GM19455 (cell line): ENCODE measurements around the gene NKTR.

Source experiments
- ATAC-seq: cut with Tn5 transposase; IDR thresholded peaks from one replicate; pipeline ENCODE4 v1.9.1; 2021; ENCODE audit not compliant: unreplicated experiment

NKTR gene

DNA sequence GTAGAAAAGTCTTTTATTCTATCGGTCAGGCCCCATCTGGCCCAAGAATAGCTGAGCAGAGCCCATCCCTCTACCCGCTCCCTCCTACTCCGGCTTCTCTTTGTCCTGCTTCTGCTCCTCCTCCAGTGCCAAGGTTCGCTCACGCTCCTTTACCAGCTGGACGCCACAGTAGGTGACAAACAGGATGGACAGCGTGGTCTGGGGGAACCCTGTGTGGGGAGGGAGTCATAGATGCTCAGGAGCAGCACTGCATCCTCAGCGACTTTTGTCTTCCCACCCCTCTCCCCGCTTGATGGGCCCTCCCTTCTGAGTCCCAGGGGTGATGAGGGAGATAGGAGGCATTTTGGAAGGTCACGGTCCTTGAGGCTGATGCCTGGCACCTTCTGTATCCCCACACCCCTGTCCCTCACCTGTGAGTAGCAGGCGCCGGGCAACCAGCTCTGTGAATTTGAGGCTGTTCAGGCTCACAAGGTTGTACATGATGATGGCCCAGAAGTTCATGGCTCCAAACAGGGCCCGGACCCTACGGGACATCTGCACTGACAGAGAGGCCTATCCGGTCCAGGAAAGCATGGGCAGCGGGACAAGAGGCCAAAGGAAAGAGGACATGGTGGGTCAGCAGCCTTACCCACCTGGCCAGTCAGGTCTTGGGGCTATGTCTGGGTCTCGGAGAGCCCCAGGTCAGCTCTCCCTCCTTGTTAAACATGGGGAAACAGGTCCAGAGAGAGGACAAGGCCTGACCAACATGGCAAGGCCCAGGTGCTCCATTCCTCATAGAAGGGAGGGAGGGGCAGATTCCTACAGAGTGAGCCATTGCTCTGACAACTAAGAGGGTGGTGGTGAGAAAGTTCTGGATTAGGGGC is 92.4 kb downstream of the NKTR start:
- no peak for ATAC-seq

DNA sequence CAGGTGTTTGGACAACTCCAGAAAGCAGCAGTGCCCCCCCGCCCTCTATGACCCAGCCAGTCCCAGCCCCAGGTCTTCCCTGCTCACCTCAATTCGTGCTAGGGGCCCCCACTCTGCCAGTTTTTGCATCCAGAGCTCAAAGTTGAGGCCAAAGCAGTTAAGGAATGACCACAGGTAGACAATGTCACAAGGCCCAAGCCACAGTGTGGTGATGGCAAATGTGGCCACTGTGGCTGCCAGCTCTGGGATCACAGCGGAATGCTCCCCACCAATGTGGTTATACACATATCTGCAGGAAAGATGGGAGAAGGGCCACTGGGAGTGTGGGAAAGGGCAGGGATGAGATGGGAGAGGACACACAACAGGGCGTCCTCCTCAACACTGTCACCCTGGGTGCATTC is 93.0 kb downstream of the NKTR start:
- ATAC-seq, result no peak

DNA sequence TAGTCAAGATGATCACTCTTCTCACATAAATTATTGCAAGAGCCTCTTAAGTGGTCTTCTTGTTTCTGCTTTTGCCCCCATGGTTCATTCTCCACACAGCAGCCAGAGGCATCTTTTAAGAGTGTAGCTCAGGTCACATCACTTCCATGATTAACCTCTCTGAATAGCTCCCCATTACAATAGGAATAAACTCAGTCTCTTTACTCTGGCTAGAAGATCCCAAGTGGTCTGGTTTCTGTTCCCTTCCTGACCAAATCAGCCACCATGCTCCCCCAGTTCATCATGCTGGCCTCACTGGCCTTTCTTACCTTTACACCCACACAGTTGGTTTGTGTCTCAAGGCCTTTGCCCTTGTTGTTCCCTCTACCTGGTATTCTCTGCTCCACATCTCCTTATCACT is 93.9 kb downstream of the NKTR start:
- no peak for ATAC-seq

DNA sequence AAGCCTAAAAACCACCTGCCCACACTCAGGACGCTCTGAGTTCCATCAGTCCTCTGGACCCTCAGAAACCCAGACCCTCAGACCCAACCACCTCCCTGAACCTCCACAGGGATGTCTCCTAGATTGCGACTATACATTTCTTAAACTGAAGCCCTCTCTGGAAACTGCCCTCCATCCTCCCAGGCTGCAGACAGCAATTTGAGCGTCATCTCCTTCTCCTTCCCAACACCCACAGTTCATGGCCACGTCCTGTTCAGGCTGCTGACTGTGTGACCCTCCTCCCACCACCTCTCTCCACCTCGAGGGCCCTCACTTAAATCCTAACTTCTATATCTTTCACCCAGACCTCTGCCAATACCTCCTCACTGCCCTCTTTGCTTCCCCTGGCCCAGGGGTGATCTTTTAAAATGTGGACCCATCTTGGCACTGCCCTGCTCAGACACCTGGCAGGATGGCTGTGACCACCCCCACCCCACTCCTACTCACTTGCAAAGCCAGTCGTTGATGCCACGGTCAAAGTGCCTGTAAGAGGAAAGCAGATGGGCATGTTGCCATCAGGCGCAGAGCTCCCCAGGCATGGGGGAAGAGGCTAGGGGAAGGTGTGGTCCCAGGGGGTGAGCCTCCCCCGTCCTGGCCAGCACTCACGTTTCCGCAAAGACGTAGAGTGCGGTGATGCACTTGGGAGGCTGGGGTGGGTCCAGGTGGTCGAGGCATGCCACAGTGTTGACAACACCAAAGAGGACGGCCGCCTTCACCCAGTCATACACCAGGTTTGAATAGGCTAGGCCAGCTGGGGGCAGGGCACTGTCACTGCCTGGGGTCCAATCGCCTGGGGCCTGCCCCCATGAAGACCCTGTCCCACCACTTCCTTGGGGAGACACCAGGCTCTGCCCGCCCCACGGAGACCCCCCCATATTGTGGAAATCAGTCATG is 96.1 kb downstream of the NKTR start:
- no peak for ATAC-seq

DNA sequence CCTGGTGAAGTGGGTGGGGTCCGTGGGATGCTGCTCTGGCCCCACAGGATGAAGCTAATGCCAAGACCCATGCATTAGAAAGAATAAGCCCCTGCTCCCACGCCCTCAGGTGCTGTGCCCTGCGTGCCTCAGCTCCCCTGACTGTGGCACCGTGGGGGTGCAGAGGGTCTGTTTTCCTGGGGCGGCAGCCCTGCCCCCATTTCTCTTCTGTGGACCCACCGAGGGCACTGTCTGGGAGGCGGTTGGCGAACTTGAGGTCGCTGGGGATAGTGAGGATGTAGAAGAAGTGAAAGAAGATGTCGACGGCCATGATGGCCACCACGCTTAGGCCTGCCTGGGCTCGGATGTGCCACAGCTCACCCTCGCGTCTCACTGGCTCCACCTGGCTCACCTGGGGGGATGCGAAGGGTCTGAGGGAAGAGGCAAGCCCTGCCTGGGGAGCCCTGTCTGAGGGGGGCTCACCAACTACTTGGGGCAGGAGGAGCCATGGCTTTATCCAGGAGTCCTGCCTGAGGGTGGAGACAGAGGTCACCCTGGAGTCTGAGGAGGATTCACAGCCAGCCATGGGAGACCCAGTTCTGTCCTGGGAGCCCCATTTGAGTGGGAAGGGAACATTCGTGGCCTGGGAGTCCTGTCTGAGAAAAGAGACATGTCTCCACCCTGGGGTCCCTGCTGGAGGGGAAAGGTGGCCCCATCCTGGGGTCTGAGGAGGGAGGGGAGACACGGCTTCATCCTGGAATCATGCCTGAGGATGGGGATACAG is 97.0 kb downstream of the NKTR start:
- no peak for ATAC-seq
